Neutrophil (primary cell): ENCODE measurements around the gene TAF1B.

Source experiments
- H3K27ac ChIP-seq: fragments of 200-600 bp; sonication (generic); 2 replicates; pipeline ENCODE4 v1.5.1; 2016; ENCODE audit warnings: mild to moderate bottlenecking, moderate library complexity
- H3K27me3 ChIP-seq: fragments of 200-600 bp; sonication (generic); 2 replicates; pipeline ENCODE4 v1.6.0; 2016; ENCODE audit warnings: mild to moderate bottlenecking
- H3K36me3 ChIP-seq: fragments of 200-600 bp; sonication (generic); 2 replicates; pipeline ENCODE4 v1.5.1; 2017
- H3K4me1 ChIP-seq, 2 experiments: fragments of 200-600 bp in 1 of 2; sonication (generic) in 1 of 2; 1 replicate in 1 of 2; 2 replicates in 1 of 2; pipeline versions ENCODE4 v1.5.1 to v1.6.1; 2013 to 2016; ENCODE audit warnings: low read depth in 1 of 2, low read length in 1 of 2, mild to moderate bottlenecking in 1 of 2, moderate library complexity in 1 of 2; ENCODE audit not compliant: control insufficient read depth in 1 of 2, insufficient read depth in 1 of 2
- H3K4me3 ChIP-seq, 2 experiments: fragments of 200-600 bp in 1 of 2; sonication (generic) in 1 of 2; 1 replicate in 1 of 2; 2 replicates in 1 of 2; pipeline ENCODE4 v1.5.1; 2013 to 2016; ENCODE audit warnings: low read depth in 1 of 2, low read length in 1 of 2, mild to moderate bottlenecking in 1 of 2, moderate library complexity in 1 of 2
- H3K9me3 ChIP-seq: fragments of 200-600 bp; sonication (generic); 2 replicates; pipeline ENCODE4 v1.5.1; 2016
- CTCF ChIP-seq: fragments of 200-600 bp; sonication (generic); IDR thresholded peaks from 2 replicates; pipeline ENCODE4 v1.5.1; 2016; ENCODE audit warnings: antibody characterized with exemption

Gene TAF1B

GRCh38 chr2:9939587-9940485, 96.6 kb downstream of the TAF1B start:
- no peak for TF ChIP-seq CTCF
- no peak overlapping the region for H3K27ac ChIP-seq
- H3K9me3 ChIP-seq, result no peaks in the 10 kb centered on the region
- no peaks in the 10 kb centered on the region for H3K36me3 ChIP-seq
- H3K27me3 ChIP-seq, result peaks cover 22% of the 10 kb centered on the region
- H3K4me3 ChIP-seq, result no peak overlapping the region
- H3K4me1 ChIP-seq, result no peaks in the 10 kb centered on the region

- no peak overlapping the region for H3K4me3 ChIP-seq
These were observed 98.1 kb downstream of the TAF1B start for GRCh38 chr2:9941196-9941995.

GRCh38 chr2:9941996-9942390, 98.7 kb downstream of the TAF1B start:
- Histone ChIP-seq H3K27me3 (peaks cover 44% of the 10 kb centered on the region), H3K4me3 (no peak overlapping the region), H3K27ac (no peak overlapping the region), H3K9me3 (no peaks in the 10 kb centered on the region), H3K4me1 (no peaks in the 10 kb centered on the region), H3K36me3 (no peaks in the 10 kb centered on the region)
- no peak for TF ChIP-seq CTCF

More at GRCh38 chr2:9941196-9941995, 98.1 kb downstream of the TAF1B start:
- no peaks in the 10 kb centered on the region for H3K4me1 ChIP-seq
- H3K36me3 ChIP-seq, result no peaks in the 10 kb centered on the region
- no peak overlapping the region for H3K27ac ChIP-seq
- peaks cover 38% of the 10 kb centered on the region for H3K27me3 ChIP-seq
- TF ChIP-seq CTCF, result no peak
- H3K9me3 ChIP-seq, result no peaks in the 10 kb centered on the region

- H3K9me3 ChIP-seq, result no peaks in the 10 kb centered on the region
- no peak overlapping the region for H3K4me3 ChIP-seq
- no peak for TF ChIP-seq CTCF
- H3K4me1 ChIP-seq, result no peaks in the 10 kb centered on the region
- H3K27me3 ChIP-seq, result peaks cover 66% of the 10 kb centered on the region
- H3K27ac ChIP-seq, result no peak overlapping the region
- no peaks in the 10 kb centered on the region for H3K36me3 ChIP-seq
These were observed 101.1 kb downstream of the TAF1B start for GRCh38 chr2:9944330-9944758.

GRCh38 chr2:9945596-9945995, 102.3 kb downstream of the TAF1B start:
- H3K27me3 ChIP-seq, result peaks cover 77% of the 10 kb centered on the region
- TF ChIP-seq CTCF, result no peak
- no peaks in the 10 kb centered on the region for H3K36me3 ChIP-seq
- no peak overlapping the region for H3K27ac ChIP-seq
- H3K4me1 ChIP-seq, result peaks cover 1 to 3% of the 10 kb centered on the region in 2 experiments
- H3K9me3 ChIP-seq, result no peaks in the 10 kb centered on the region
- H3K4me3 ChIP-seq, result no peak overlapping the region
